Nephron progenitor cell (in vitro differentiated cells): ENCODE results near the gene CDH4.

Experiments
- DNase-seq: peaks from one replicate; pipeline ENCODE4 v3.0.0; 2021
- H3K27ac Mint-ChIP-seq: 2 replicates; pipeline ENCODE4 v1.8.0; 2021; ENCODE audit warnings: mild to moderate bottlenecking, moderate library complexity, mixed read lengths
- H3K27me3 Mint-ChIP-seq: 2 replicates; pipeline ENCODE4 v1.8.0; 2021; ENCODE audit warnings: mild to moderate bottlenecking, low read depth, mixed read lengths; ENCODE audit not compliant: poor library complexity
- H3K36me3 Mint-ChIP-seq: 2 replicates; pipeline ENCODE4 v1.8.0; 2021; ENCODE audit warnings: low read depth, mixed read lengths
- H3K4me1 Mint-ChIP-seq: 2 replicates; pipeline ENCODE4 v1.8.0; 2021; ENCODE audit warnings: mixed read lengths
- H3K4me3 Mint-ChIP-seq: 2 replicates; pipeline ENCODE4 v1.8.0; 2021; ENCODE audit warnings: mild to moderate bottlenecking, moderate library complexity, mixed read lengths
- H3K9me3 Mint-ChIP-seq: 2 replicates; pipeline ENCODE4 v1.8.0; 2021; ENCODE audit warnings: mild to moderate bottlenecking, moderate library complexity, mixed read lengths
- TF ChIP-seq, protein P1 (sequence below): fragments of 200-600 bp; sonication (generic); IDR thresholded peaks from 2 replicates; pipeline ENCODE4 v1.5.0; 2021; ENCODE audit warnings: antibody characterized with exemption

CDH4 gene

DNA sequence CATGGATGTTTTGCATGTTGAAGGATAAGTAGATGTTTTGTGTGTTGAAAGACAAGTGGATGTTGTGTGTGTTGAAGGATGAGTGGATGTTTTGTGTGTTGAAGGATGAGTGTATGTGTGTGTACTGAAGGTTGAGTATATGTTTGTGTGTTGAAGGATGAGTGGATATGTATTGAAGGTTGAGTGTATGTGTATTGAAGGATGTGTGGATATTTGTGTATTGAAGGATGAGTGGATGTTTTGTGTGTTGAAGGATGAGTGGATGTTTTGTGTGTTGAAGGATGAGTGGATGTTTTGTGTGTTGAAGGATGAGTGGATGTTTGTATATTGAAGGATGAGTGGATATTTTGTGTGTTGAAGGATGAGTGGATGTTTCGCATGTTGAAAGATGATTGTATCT is 325.0 kb downstream of the CDH4 start:
- TF ChIP-seq, protein P1, sequence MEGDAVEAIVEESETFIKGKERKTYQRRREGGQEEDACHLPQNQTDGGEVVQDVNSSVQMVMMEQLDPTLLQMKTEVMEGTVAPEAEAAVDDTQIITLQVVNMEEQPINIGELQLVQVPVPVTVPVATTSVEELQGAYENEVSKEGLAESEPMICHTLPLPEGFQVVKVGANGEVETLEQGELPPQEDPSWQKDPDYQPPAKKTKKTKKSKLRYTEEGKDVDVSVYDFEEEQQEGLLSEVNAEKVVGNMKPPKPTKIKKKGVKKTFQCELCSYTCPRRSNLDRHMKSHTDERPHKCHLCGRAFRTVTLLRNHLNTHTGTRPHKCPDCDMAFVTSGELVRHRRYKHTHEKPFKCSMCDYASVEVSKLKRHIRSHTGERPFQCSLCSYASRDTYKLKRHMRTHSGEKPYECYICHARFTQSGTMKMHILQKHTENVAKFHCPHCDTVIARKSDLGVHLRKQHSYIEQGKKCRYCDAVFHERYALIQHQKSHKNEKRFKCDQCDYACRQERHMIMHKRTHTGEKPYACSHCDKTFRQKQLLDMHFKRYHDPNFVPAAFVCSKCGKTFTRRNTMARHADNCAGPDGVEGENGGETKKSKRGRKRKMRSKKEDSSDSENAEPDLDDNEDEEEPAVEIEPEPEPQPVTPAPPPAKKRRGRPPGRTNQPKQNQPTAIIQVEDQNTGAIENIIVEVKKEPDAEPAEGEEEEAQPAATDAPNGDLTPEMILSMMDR, result no peak
- Mint-ChIP-seq H3K27me3 (peaks cover 15% of the 10 kb centered on the region), H3K9me3 (peaks cover 3% of the 10 kb centered on the region), H3K36me3 (no peaks in the 10 kb centered on the region), H3K27ac (no peak overlapping the region), H3K4me1 (peaks cover 2% of the 10 kb centered on the region), H3K4me3 (no peak overlapping the region)
- DNase-seq, result no peak

DNA sequence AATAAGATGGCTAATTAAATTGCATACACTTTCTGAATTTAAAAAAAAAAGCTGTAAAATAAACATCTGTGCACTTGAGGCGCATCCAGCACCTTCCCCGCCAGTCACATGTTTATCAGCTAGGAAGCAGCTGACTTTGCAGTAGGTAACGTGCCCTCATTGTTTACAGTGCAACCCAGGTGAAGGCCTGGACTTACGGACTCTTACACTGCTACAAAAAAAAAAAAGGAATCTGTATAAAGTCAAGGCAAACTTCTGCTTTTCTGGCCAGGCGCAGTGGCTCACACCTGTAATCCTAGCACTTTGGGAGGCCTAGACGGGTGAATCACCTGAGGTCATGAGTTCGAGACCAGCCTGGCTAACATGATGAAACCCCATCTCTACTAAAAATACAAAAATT is 327.8 kb downstream of the CDH4 start:
- H3K36me3 Mint-ChIP-seq, result no peaks in the 10 kb centered on the region
- no peak for DNase-seq
- TF ChIP-seq, protein P1, result no peak
- no peak overlapping the region for H3K4me3 Mint-ChIP-seq
- peaks cover 3% of the 10 kb centered on the region for H3K9me3 Mint-ChIP-seq
- peaks cover 27% of the 10 kb centered on the region for H3K4me1 Mint-ChIP-seq
- no peak overlapping the region for H3K27ac Mint-ChIP-seq
- H3K27me3 Mint-ChIP-seq, result peaks cover 21% of the 10 kb centered on the region

DNA sequence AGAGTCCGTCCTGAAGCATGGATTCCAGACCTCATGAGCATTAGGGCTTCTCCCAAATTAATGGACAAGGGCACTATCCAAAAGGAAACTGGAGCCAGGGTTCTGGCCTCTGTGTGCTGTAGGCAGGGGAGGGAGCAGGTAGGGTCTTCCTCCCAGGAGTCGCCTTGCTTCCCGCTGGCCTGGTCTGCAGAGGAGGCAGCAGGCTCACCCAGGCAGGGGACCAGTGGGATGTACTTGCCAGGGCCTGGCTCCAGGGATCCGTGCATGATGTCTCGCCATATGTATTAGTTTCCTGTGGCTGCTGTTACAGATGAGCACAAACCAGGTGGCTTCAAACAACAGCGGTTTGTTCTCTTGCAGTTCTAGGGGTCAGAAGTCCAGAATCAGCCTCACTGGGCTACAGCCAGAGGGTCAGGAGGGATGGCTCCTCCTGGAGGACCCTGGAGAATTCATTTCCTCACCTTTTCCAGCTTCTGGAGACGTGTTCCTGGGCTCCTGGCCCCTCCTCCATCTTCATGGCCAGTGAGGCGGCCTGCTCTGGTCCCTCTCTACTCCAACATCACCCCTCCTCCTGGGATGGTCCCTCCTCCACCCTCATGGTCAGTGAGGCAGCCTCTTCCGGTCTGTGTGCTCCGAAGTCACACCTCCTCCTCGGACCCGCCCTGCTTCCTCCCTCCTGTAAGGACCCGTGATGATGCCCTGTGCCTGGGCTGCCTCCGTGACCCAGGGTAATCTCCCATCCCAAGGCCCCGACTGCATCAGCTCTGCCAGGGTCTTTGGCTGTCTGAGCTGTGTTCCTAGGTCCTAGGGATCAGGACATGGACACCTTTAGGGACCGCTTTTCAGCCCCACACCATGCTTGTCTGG is 329.1 kb downstream of the CDH4 start:
- DNase-seq, result no peak
- no peak overlapping the region for H3K27ac Mint-ChIP-seq
- no peaks in the 10 kb centered on the region for H3K36me3 Mint-ChIP-seq
- peaks cover 27% of the 10 kb centered on the region for H3K4me1 Mint-ChIP-seq
- no peaks in the 10 kb centered on the region for H3K9me3 Mint-ChIP-seq
- no peak overlapping the region for H3K4me3 Mint-ChIP-seq
- TF ChIP-seq, protein P1, result no peak
- peaks cover 21% of the 10 kb centered on the region for H3K27me3 Mint-ChIP-seq

DNA sequence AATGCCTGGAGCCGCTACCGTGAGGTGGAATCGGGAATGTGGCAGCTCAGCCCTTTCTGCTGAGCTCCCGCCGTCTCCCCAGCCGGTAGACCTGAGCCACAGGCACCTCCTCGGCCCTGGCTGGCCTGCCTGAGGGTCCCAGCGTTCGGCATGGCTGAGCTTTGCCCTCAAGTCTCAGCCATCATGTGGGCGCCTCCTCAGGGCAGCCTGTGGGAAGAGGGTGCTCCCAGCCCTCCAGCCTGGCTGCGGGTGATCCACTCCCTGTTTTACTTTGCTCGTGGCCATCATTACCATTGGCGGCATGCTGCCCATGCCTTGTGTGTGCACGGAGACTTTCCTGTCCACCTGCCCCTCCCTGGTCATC is 329.7 kb downstream of the CDH4 start:
- Mint-ChIP-seq H3K27me3 (peaks cover 21% of the 10 kb centered on the region), H3K9me3 (no peaks in the 10 kb centered on the region), H3K4me1 (peaks cover 27% of the 10 kb centered on the region), H3K27ac (no peak overlapping the region), H3K4me3 (no peak overlapping the region), H3K36me3 (no peaks in the 10 kb centered on the region)
- DNase-seq, result no peak
- TF ChIP-seq, protein P1, result no peak

DNA sequence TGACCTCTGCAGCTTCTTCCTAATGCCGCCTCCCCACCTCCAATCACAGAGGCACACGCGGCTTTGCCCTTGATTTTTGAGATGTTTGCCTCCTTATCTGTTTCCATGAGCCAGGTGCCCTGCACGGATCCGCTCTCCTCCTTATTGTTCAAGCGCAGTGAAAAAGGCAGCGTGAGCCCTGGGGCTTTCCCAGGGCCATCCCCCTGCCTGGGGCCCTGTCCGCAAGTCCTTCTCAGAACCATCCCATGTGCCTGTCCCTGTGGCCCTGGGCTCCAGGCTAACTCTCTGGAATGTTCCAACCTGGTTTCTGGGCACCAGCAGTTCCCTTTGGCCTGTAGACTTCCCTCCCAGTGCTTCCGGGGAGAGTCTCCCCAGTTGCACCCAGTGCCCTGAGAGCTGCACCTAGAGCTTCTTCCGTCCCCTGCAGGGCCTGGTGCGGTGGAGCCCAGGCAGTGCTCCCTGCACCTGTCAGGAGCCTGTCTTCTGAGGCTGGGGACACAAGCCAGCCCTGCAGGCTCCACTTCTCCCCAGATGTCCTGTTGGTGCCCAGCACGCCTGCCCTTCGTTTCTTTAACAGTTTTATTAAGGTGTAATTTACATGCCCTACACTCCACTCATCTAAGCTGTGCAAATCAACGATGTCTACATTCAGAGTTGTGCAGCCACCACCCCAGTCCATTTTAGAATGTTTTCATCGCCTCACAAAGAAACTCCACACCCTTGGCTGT is 330.3 kb downstream of the CDH4 start:
- Mint-ChIP-seq H3K27me3 (peaks cover 21% of the 10 kb centered on the region), H3K27ac (peak overlapping the region; percentile 30), H3K9me3 (no peaks in the 10 kb centered on the region), H3K4me3 (no peak overlapping the region), H3K36me3 (no peaks in the 10 kb centered on the region), H3K4me1 (peaks cover 27% of the 10 kb centered on the region)
- no peak for DNase-seq
- TF ChIP-seq, protein P1, result no peak
